Vagina (tissue), 2 donors: ENCODE results near the gene USH2A. TPM values are rescaled to one million over a fixed set of nuclear protein-coding genes. Genes with fewer than 3 reads are reported as not detected.
"Not testable (repeated sequence)": the region's sequence is repeated elsewhere in the genome, so short reads cannot be mapped to it uniquely, and the experiment has no call there.

Experiments
- DNase-seq, 2 donors: peaks; one replicate each; pipeline ENCODE4 v3.0.0-alpha.2; 2017; ENCODE audit errors: extremely low spot score in 2 of 2
- H3K27ac ChIP-seq: fragments of 200-600 bp; sonication (generic); one replicate; pipeline ENCODE4 v1.5.1; 2019
- H3K27me3 ChIP-seq: fragments of 200-600 bp; sonication (generic); one replicate; pipeline ENCODE4 v1.5.1; 2019
- H3K36me3 ChIP-seq, 2 donors: fragments of 200-600 bp; sonication (generic); one replicate each; pipeline ENCODE4 v1.5.1; 2017 to 2019
- H3K4me1 ChIP-seq: fragments of 200-600 bp; sonication (generic); one replicate; pipeline ENCODE4 v1.5.1; 2019
- H3K4me3 ChIP-seq, 2 donors: fragments of 200-600 bp; sonication (generic); 1 replicate in 1 of 2; 2 replicates in 1 of 2; pipeline ENCODE4 v1.5.1; 2016 to 2019
- H3K9me3 ChIP-seq: fragments of 200-600 bp; sonication (generic); one replicate; pipeline ENCODE4 v1.5.1; 2019
- POLR2A ChIP-seq, 2 donors: fragments of 450-650 bp; IDR thresholded peaks; one replicate each; pipeline ENCODE4 v1.6.1; 2017; ENCODE audit warnings: antibody characterized with exemption in 2 of 2, mild to moderate bottlenecking in 2 of 2, moderate library complexity in 2 of 2
- POLR2AphosphoS5 ChIP-seq, 2 donors: sonication (generic); formaldehyde crosslinking; IDR thresholded peaks; one replicate each; pipeline ENCODE4 v1.9.0; 2017; ENCODE audit warnings: antibody characterized with exemption in 2 of 2, mild to moderate bottlenecking in 2 of 2, low read depth in 1 of 2; ENCODE audit not compliant: insufficient read depth in 1 of 2
- intact Hi-C: fragments of 100-400 bp; cut with DNase I; formaldehyde crosslinking; loops from one replicate; pipeline ENCODE4 v1.15.1; 2023
- total RNA-seq: library from RNA; depleted of rRNA; stranded (reverse); fragments of >200 nt; gene quantifications from one replicate; pipeline ENCODE4 v1.2.3, GENCODE V29; 2016
- TF ChIP-seq, protein P1 (sequence below), 3 experiments: fragments of 450-650 bp in 2 of 3; fragments of 200-600 bp in 1 of 3; sonication (generic) in 1 of 3; IDR thresholded peaks; one replicate each; pipeline ENCODE4 v1.5.1; 2017 to 2019; ENCODE audit warnings: antibody characterized with exemption in 3 of 3, mild to moderate bottlenecking in 2 of 3, moderate library complexity in 2 of 3

Gene USH2A
- total RNA-seq, 1 donor from 2014 or later, result under 0.01 TPM

DNA sequence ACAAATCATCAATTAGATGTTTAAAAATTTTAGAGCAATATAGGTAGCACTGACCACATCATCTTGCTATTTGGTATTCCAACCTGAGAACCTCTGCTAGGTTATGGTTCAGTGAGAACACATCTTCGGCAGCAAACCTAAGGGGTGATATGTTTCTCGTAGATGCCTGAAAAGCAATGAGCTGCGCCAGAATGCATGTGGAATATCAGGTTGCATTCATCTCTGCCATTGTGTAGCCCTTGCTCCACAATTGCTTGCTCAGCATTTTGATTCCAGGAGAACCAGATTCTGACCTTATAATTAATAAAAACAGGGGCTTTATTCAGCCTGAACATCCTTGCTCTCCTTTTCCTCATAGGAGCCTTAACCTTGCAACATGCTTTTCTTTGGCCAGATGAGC is 408.1 kb downstream of the USH2A start:
- H3K27me3 ChIP-seq, result no peaks in the 10 kb centered on the region
- H3K36me3 ChIP-seq, result no peaks in the 10 kb centered on the region
- H3K27ac ChIP-seq, result no peak overlapping the region
- no peaks in the 10 kb centered on the region for H3K9me3 ChIP-seq
- intact Hi-C loops, result no loop called here
- no peak overlapping the region for H3K4me3 ChIP-seq
- no peak for TF ChIP-seq POLR2A (IDR thresholded peaks at IDR 0.05)
- DNase-seq, result no peak
- H3K4me1 ChIP-seq, result no peaks in the 10 kb centered on the region

DNA sequence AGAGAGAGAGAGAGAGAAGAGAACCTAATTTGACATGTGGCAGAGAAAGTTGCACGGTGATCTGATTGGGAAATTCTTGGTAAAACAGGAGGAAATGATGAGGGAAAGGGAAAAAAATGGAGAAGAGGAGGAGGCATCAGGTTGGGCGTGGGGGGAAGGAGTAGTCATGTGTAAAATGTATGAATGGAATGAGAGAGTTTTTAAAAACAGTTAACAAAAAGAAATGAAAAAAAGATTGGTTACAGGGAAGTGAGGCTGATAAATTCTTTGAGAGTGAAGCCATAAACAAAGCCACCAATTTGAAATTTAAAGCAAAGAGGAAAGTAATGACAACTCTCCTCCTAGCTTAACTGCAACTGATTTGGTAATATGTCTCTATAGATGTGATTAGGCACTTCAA is 409.2 kb downstream of the USH2A start:
- no peak for DNase-seq
- Histone ChIP-seq H3K27ac (no peak overlapping the region), H3K36me3 (no peaks in the 10 kb centered on the region), H3K4me1 (no peaks in the 10 kb centered on the region), H3K27me3 (no peaks in the 10 kb centered on the region), H3K4me3 (no peak overlapping the region), H3K9me3 (no peaks in the 10 kb centered on the region)
- intact Hi-C loops, result no loop called here
- TF ChIP-seq POLR2AphosphoS5 (IDR thresholded peaks at IDR 0.05; ENCODE audit: insufficient read depth in 1 of 2, low read depth in 1 of 2) (no peak), POLR2A (IDR thresholded peaks at IDR 0.05) (no peak)
- TF ChIP-seq, protein P1, sequence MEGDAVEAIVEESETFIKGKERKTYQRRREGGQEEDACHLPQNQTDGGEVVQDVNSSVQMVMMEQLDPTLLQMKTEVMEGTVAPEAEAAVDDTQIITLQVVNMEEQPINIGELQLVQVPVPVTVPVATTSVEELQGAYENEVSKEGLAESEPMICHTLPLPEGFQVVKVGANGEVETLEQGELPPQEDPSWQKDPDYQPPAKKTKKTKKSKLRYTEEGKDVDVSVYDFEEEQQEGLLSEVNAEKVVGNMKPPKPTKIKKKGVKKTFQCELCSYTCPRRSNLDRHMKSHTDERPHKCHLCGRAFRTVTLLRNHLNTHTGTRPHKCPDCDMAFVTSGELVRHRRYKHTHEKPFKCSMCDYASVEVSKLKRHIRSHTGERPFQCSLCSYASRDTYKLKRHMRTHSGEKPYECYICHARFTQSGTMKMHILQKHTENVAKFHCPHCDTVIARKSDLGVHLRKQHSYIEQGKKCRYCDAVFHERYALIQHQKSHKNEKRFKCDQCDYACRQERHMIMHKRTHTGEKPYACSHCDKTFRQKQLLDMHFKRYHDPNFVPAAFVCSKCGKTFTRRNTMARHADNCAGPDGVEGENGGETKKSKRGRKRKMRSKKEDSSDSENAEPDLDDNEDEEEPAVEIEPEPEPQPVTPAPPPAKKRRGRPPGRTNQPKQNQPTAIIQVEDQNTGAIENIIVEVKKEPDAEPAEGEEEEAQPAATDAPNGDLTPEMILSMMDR (IDR thresholded peaks at IDR 0.05), result no peak

DNA sequence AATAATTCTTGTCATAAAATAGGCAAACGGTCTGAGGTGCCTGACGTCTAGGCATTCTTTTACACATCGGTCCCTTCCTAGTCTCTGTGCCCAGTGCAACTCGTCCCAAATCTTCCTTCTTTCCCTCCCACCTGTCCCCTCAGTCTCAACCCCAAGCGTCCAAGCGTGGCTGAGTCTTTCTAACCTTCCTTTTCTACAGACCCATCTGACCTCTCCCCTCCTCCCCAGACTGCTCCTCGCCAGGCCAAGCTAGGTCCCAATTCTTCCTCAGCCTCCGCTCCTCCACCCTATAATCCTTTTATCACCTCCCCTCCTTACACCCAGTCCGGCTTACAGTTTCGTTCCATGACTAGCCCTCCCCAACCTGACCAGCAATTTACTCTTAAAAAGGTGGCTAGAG is 413.8 kb downstream of the USH2A start:
- H3K27ac ChIP-seq, intact Hi-C loops, H3K4me3 ChIP-seq, H3K4me1 ChIP-seq, DNase-seq, H3K36me3 ChIP-seq, H3K9me3 ChIP-seq, H3K27me3 ChIP-seq: not testable (repeated sequence)

DNA sequence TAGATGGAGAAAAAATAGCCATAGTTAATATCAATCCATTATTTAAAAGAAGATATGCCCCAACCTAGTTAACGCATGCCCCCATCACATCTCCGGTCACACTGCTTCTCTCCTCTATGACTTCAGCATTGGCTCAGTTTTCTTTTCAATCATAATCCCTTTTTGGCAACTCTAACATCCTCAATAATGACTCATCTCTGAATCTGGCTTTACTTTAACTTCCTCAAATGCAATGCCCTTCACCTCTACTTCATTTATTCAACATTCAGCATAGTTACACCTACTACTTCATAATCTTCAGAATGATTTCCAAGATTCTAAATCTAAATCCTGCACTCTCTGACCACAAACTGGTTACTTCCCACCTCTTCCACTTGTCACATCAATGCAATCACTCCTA is 417.3 kb downstream of the USH2A start:
- Histone ChIP-seq H3K27me3 (no peaks in the 10 kb centered on the region), H3K36me3 (no peaks in the 10 kb centered on the region), H3K4me1 (no peaks in the 10 kb centered on the region), H3K27ac (no peak overlapping the region), H3K9me3 (no peaks in the 10 kb centered on the region), H3K4me3 (no peak overlapping the region)
- TF ChIP-seq, protein P1 (IDR thresholded peaks at IDR 0.05), result no peak
- no peak for TF ChIP-seq POLR2AphosphoS5 (IDR thresholded peaks at IDR 0.05; ENCODE audit: insufficient read depth in 1 of 2, low read depth in 1 of 2)
- TF ChIP-seq POLR2A (IDR thresholded peaks at IDR 0.05), result no peak
- intact Hi-C loops, result no loop called here
- DNase-seq, result no peak

DNA sequence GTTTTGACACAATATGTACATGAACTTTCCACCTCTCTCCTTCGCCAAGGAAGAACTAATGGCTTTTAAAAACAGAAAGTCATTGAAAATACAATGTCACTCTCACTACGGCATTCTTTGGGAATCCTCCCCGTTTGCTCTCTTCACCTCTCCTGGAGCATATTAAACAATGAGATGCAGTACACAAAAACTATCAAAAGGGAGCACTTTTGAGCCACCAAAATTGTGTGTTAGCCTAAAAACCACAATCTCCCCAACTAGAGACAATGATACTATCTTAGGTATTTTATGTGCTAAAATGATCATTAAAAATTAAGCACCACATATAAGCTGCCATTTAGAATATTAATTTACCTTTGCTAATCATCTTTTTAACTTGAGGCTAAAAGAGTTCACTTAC is 430.6 kb downstream of the USH2A start:
- no peaks in the 10 kb centered on the region for H3K4me1 ChIP-seq
- intact Hi-C loops, result no loop called here
- no peaks in the 10 kb centered on the region for H3K27me3 ChIP-seq
- no peak overlapping the region for H3K27ac ChIP-seq
- DNase-seq, result no peak
- no peaks in the 10 kb centered on the region for H3K36me3 ChIP-seq
- no peak overlapping the region for H3K4me3 ChIP-seq
- no peak for TF ChIP-seq POLR2AphosphoS5 (IDR thresholded peaks at IDR 0.05; ENCODE audit: insufficient read depth in 1 of 2, low read depth in 1 of 2)
- no peak for TF ChIP-seq POLR2A (IDR thresholded peaks at IDR 0.05)
- TF ChIP-seq, protein P1 (IDR thresholded peaks at IDR 0.05), result no peak
- no peaks in the 10 kb centered on the region for H3K9me3 ChIP-seq

DNA sequence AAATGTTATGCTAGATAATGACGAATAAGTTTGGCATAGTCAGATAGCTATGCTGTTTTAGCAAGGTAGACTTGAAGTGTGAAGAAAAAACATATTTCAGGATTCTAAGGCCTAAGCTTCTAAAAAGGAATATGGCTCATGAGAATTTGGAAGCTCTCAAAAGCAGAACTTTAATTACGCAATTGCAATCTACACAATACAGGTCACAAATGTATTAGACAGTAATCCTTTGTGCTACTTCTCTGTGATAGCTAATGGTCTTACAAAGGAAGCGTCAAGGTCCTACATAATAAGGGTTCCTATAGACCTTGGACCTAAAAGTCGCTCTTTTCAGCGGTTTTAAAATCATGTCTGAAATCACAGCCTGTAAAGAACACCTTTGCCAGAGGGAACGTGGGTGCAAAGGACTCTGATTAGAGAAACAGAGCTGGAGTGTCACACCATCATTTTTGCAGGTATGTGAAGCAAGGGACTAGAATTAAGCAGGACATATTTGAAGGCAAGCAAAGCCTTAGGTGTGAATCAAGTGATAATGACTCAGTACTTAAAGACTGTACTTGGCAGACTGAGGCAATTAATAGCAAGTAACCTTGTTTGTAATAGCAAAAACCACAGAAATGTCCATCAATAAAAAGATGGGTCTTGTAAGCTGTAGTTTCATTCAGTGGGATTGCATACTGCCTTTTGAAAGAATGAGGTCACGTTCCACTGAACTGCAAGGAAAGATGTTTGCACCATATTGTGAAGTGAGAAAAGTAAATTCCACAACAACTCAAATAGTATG is 436.0 kb downstream of the USH2A start:
- no peak overlapping the region for H3K4me3 ChIP-seq
- intact Hi-C loops, result no loop called here
- no peaks in the 10 kb centered on the region for H3K4me1 ChIP-seq
- no peaks in the 10 kb centered on the region for H3K9me3 ChIP-seq
- H3K27me3 ChIP-seq, result no peaks in the 10 kb centered on the region
- H3K36me3 ChIP-seq, result no peaks in the 10 kb centered on the region
- TF ChIP-seq, protein P1 (IDR thresholded peaks at IDR 0.05), result no peak
- TF ChIP-seq POLR2AphosphoS5 (IDR thresholded peaks at IDR 0.05; ENCODE audit: insufficient read depth in 1 of 2, low read depth in 1 of 2) (no peak), POLR2A (IDR thresholded peaks at IDR 0.05) (no peak)
- no peak overlapping the region for H3K27ac ChIP-seq
- DNase-seq, result no peak
